ENCODE data around the gene RBM43. TPM values are rescaled to one million over a fixed set of nuclear protein-coding genes. Genes with fewer than 3 reads are reported as not detected.

Gene RBM43
- total RNA-seq, 2 experiments from 2014 or later = 3.4 to 3.8 TPM

DNA sequence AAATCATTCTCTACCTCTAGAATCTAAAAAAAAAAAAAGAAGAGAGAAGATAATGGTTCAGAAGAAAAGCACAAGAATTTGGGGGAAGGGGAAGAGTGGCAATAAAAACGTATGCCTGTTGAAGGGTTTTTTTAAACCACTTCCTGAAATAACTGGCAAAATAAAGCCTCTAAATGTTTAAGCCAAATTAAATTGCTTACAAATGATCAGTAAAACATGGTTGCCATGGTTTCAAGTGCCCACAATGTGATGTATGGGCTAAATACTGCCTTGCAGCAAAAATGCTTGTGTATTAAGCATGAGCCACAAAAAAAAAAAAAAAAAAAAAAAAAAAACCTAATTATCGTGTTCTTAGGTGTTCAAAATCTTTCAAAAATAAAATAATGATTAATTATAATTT, 60.8 kb downstream of the RBM43 start:
- no peak overlapping the region for H3K4me3 Mint-ChIP-seq
- H3K36me3 Mint-ChIP-seq (ENCODE audit: low read depth) = no peaks in the 10 kb centered on the region
- peaks cover 3% of the 10 kb centered on the region for H3K4me1 Mint-ChIP-seq (ENCODE audit: low read depth)
- H3K27ac Mint-ChIP-seq = no peak overlapping the region
- CTCF ChIA-PET = no interaction called here
- H3K27me3 Mint-ChIP-seq (ENCODE audit: low read depth) = peaks cover 2% of the 10 kb centered on the region
- intact Hi-C loops (cut with micrococcal nuclease) = no loop called here
- H3K9me3 Mint-ChIP-seq = no peaks in the 10 kb centered on the region
- no peak for DNase-seq

DNA sequence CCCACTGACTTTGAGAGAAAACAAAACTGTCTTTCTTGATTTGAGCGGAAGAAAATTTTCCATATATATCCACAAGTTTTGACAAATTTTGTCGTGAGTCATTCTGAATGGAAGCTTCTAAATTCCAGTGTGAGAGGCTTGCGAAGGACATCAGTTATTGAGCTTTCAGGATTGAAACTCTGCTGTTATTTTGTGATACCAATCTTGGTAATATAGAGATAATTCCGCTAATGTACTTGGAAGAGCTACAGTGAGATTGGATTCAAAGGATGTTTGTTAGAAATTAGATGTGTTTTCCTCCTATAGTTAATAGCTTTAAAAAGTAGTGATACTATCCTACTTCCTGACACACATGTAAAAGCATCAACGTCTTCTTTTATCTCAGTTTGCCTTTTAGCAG, 61.4 kb downstream of the RBM43 start:
- CTCF ChIA-PET = no interaction called here

DNA sequence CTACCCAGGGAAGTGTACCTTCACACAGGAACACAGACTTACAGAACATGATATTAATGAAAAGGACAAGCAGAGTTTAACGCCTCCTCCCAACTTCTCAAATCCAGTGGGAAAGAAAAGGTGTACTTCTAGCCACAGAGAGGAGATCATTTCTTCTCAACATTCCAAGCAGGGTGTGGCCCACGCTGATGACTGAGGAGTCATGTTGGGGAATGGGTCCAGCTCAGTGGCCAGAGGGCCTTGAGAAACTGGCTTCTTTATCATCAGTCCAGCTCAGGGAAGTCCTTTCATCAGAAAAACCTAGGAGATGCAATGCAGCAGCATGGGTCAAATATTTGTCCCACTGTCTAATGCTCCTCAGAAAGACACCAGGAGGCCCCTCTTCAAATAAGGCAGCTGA, 63.0 kb downstream of the RBM43 start:
- H3K4me1 Mint-ChIP-seq (ENCODE audit: low read depth) = peaks cover 3% of the 10 kb centered on the region
- no peaks in the 10 kb centered on the region for H3K36me3 Mint-ChIP-seq (ENCODE audit: low read depth)
- CTCF ChIA-PET = interaction anchor here (0.9 kb wide), 1 partner anchor 40 kb away, joined by 3 read pairs; no protein-coding TSS in a partner anchor
- no peaks in the 10 kb centered on the region for H3K9me3 Mint-ChIP-seq
- peaks cover 2% of the 10 kb centered on the region for H3K27me3 Mint-ChIP-seq (ENCODE audit: low read depth)
- intact Hi-C loops (cut with micrococcal nuclease) = no loop called here
- H3K27ac Mint-ChIP-seq = no peak overlapping the region
- no peak for DNase-seq
- H3K4me3 Mint-ChIP-seq = no peak overlapping the region

More for the DNA sequence above, 61.4 kb downstream of the RBM43 start:
- H3K4me3 Mint-ChIP-seq = no peak overlapping the region
- peaks cover 2% of the 10 kb centered on the region for H3K27me3 Mint-ChIP-seq (ENCODE audit: low read depth)
- peaks cover 3% of the 10 kb centered on the region for H3K4me1 Mint-ChIP-seq (ENCODE audit: low read depth)
- DNase-seq = no peak
- intact Hi-C loops (cut with micrococcal nuclease) = no loop called here
- no peak overlapping the region for H3K27ac Mint-ChIP-seq
- H3K9me3 Mint-ChIP-seq = no peaks in the 10 kb centered on the region
- H3K36me3 Mint-ChIP-seq (ENCODE audit: low read depth) = no peaks in the 10 kb centered on the region

Other genes with a start within 250 kb of the RBM43 start
- 10 to 100 TPM; 18.6 to 20.0 TPM for gene NMI, start 27.8 kb upstream of the RBM43 start, total RNA-seq
- gene TNFAIP6, start 95.7 kb upstream of the RBM43 start, total RNA-seq = not detected
- 10 to 100 TPM; 53.0 TPM for gene RIF1, start 148.0 kb upstream of the RBM43 start, total RNA-seq

Data from activated naive CD4-positive, alpha-beta T cell treated with anti-CD3 and anti-CD28 coated beads for 36 hours (primary cell).